ENCODE data around the gene DOCK3.

Gene DOCK3

GRCh38 chr3:50666837-50667236 is 7.9 kb upstream of the DOCK3 start:
- TF ChIP-seq BACH2 (CRISPR knock-in tag; IDR thresholded peaks at IDR 0.05; ENCODE audit: borderline replicate concordance) (no peak), ISL1 (CRISPR knock-in tag; IDR thresholded peaks at IDR 0.05) (peak; percentile 23; the same call in 1 of the 2 replicates)
- TF ChIP-seq, protein P1, sequence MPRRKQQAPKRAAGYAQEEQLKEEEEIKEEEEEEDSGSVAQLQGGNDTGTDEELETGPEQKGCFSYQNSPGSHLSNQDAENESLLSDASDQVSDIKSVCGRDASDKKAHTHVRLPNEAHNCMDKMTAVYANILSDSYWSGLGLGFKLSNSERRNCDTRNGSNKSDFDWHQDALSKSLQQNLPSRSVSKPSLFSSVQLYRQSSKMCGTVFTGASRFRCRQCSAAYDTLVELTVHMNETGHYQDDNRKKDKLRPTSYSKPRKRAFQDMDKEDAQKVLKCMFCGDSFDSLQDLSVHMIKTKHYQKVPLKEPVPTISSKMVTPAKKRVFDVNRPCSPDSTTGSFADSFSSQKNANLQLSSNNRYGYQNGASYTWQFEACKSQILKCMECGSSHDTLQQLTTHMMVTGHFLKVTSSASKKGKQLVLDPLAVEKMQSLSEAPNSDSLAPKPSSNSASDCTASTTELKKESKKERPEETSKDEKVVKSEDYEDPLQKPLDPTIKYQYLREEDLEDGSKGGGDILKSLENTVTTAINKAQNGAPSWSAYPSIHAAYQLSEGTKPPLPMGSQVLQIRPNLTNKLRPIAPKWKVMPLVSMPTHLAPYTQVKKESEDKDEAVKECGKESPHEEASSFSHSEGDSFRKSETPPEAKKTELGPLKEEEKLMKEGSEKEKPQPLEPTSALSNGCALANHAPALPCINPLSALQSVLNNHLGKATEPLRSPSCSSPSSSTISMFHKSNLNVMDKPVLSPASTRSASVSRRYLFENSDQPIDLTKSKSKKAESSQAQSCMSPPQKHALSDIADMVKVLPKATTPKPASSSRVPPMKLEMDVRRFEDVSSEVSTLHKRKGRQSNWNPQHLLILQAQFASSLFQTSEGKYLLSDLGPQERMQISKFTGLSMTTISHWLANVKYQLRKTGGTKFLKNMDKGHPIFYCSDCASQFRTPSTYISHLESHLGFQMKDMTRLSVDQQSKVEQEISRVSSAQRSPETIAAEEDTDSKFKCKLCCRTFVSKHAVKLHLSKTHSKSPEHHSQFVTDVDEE (CRISPR knock-in tag; IDR thresholded peaks at IDR 0.05): no peak
- no peak; the same call in none of the 3 replicates for ATAC-seq

- TF ChIP-seq ISL1 (CRISPR knock-in tag; IDR thresholded peaks at IDR 0.05): peak; percentile 70
- TF ChIP-seq, protein P2, sequence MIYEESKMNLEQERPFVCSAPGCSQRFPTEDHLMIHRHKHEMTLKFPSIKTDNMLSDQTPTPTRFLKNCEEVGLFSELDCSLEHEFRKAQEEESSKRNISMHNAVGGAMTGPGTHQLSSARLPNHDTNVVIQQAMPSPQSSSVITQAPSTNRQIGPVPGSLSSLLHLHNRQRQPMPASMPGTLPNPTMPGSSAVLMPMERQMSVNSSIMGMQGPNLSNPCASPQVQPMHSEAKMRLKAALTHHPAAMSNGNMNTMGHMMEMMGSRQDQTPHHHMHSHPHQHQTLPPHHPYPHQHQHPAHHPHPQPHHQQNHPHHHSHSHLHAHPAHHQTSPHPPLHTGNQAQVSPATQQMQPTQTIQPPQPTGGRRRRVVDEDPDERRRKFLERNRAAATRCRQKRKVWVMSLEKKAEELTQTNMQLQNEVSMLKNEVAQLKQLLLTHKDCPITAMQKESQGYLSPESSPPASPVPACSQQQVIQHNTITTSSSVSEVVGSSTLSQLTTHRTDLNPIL (CRISPR knock-in tag; IDR thresholded peaks at IDR 0.05; ENCODE audit: low read depth): no peak
- TF ChIP-seq SNAI2 (CRISPR knock-in tag; IDR thresholded peaks at IDR 0.05): 0 out of 2 replicates have a peak, but pooled peaks have one; percentile 27
- no peak for TF ChIP-seq ZNF70 (CRISPR knock-in tag; IDR thresholded peaks at IDR 0.05)
- TF ChIP-seq ZNF8 (CRISPR knock-in tag; IDR thresholded peaks at IDR 0.05): no peak
- TF ChIP-seq PPARA (CRISPR knock-in tag; IDR thresholded peaks at IDR 0.05; ENCODE audit: borderline replicate concordance): no peak
- TF ChIP-seq RARB (CRISPR knock-in tag; IDR thresholded peaks at IDR 0.05): no peak
- peak; percentile 46; the same call in 1 of the 2 replicates for TF ChIP-seq ZFP3 (CRISPR knock-in tag; IDR thresholded peaks at IDR 0.05)
- TF ChIP-seq, protein P3, sequence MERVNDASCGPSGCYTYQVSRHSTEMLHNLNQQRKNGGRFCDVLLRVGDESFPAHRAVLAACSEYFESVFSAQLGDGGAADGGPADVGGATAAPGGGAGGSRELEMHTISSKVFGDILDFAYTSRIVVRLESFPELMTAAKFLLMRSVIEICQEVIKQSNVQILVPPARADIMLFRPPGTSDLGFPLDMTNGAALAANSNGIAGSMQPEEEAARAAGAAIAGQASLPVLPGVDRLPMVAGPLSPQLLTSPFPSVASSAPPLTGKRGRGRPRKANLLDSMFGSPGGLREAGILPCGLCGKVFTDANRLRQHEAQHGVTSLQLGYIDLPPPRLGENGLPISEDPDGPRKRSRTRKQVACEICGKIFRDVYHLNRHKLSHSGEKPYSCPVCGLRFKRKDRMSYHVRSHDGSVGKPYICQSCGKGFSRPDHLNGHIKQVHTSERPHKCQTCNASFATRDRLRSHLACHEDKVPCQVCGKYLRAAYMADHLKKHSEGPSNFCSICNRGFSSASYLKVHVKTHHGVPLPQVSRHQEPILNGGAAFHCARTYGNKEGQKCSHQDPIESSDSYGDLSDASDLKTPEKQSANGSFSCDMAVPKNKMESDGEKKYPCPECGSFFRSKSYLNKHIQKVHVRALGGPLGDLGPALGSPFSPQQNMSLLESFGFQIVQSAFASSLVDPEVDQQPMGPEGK (CRISPR knock-in tag; IDR thresholded peaks at IDR 0.05; ENCODE audit: borderline replicate concordance): no peak
- no peak for TF ChIP-seq OSR1 (CRISPR knock-in tag; IDR thresholded peaks at IDR 0.05)
- TF ChIP-seq POU6F1 (CRISPR knock-in tag; IDR thresholded peaks at IDR 0.05; ENCODE audit: borderline replicate concordance, low read depth): no peak
- peak; percentile 85 for ATAC-seq
Observed at GRCh38 chr3:50671331-50671730, 3.4 kb upstream of the DOCK3 start.

- ATAC-seq: no peak
- TF ChIP-seq GLIS3 (CRISPR knock-in tag; IDR thresholded peaks at IDR 0.05) (no peak), ARNTL (CRISPR knock-in tag; IDR thresholded peaks at IDR 0.05; ENCODE audit: borderline replicate concordance, low read depth) (no peak), TOX (CRISPR knock-in tag; IDR thresholded peaks at IDR 0.05; ENCODE audit: borderline replicate concordance) (no peak), ZFP3 (CRISPR knock-in tag; IDR thresholded peaks at IDR 0.05) (no peak), ZNF565 (CRISPR knock-in tag; conservative IDR thresholded peaks at IDR 0.05; ENCODE audit: low read depth) (no peak), TCF4 (CRISPR knock-in tag; IDR thresholded peaks at IDR 0.05; ENCODE audit: borderline replicate concordance) (no peak), ESRRG (CRISPR knock-in tag; IDR thresholded peaks at IDR 0.05) (no peak), SNAI2 (CRISPR knock-in tag; IDR thresholded peaks at IDR 0.05) (no peak)
- TF ChIP-seq, protein P3 (CRISPR knock-in tag; IDR thresholded peaks at IDR 0.05; ENCODE audit: borderline replicate concordance): no peak
- TF ChIP-seq, protein P2 (CRISPR knock-in tag; IDR thresholded peaks at IDR 0.05; ENCODE audit: low read depth): no peak
Observed at GRCh38 chr3:50672656-50673055, 2.1 kb upstream of the DOCK3 start.
